Caki2 (cell line): ENCODE results near the gene GLI3. TPM values are rescaled to one million over a fixed set of nuclear protein-coding genes. Genes with fewer than 3 reads are reported as not detected.

Experiments
- DNase-seq: peaks from one replicate; pipeline ENCODE4 v3.0.0-alpha.2; 2015; ENCODE audit warnings: low read depth
- in situ Hi-C: cut with HindIII; loops from 2 replicates; pipeline ENCODE4 v1.10.0; 2016; ENCODE audit warnings: low sequenced_read_pairs, low pct_unique_long_range_greater_than_20kb, mixed read lengths
- total RNA-seq: library from RNA; depleted of rRNA; stranded (reverse); fragments of >200 nt; shearing (Covaris generic); gene quantifications from 2 replicates; pipeline ENCODE4 v1.2.3, GENCODE V29; 2014; ENCODE audit warnings: low replicate concordance; rRNA removed

The GLI3 gene
- total RNA-seq = 1.8 and 1.9 TPM in 2 replicates

- in situ Hi-C loops = no loop called here
- peak; percentile 94 for DNase-seq
Observed at GRCh38 chr7:42236976-42237810, at the start of gene GLI3. Gene GLI3, minus strand, starts transcription at chr7:42237209. Its CDS starts 13,956 bp downstream, at chr7:42223253.

- peak; percentile 5 for DNase-seq
Observed at GRCh38 chr7:42285383-42285824, 48.4 kb upstream of the GLI3 start.

GRCh38 chr7:42283553-42283952 is 46.5 kb upstream of the GLI3 start:
- no peak for DNase-seq
- in situ Hi-C loops = no loop called here

More at GRCh38 chr7:42285383-42285824, 48.4 kb upstream of the GLI3 start:
- in situ Hi-C loops = no loop called here

GRCh38 chr7:42278344-42278743 is 41.3 kb upstream of the GLI3 start:
- in situ Hi-C loops = no loop called here
- DNase-seq = no peak

GRCh38 chr7:42274053-42274452 is 37.0 kb upstream of the GLI3 start:
- in situ Hi-C loops = no loop called here
- DNase-seq = no peak

GRCh38 chr7:42272793-42273665 is 36.0 kb upstream of the GLI3 start:
- in situ Hi-C loops = no loop called here
- peak; percentile 8 for DNase-seq

GRCh38 chr7:42269161-42269560 is 32.2 kb upstream of the GLI3 start:
- DNase-seq = no peak
- in situ Hi-C loops = no loop called here

GRCh38 chr7:42264702-42265101 is 27.7 kb upstream of the GLI3 start:
- DNase-seq = no peak
- in situ Hi-C loops = no loop called here

- in situ Hi-C loops = no loop called here
- no peak for DNase-seq
Observed at GRCh38 chr7:42263971-42264370, 27.0 kb upstream of the GLI3 start.

- DNase-seq = no peak
- in situ Hi-C loops = no loop called here
Observed at GRCh38 chr7:42262964-42263363, 26.0 kb upstream of the GLI3 start.

- DNase-seq = no peak
- in situ Hi-C loops = no loop called here
Observed at GRCh38 chr7:42254217-42254616, 17.2 kb upstream of the GLI3 start.

GRCh38 chr7:42253316-42253715 is 16.3 kb upstream of the GLI3 start:
- DNase-seq = no peak
- in situ Hi-C loops = no loop called here

GRCh38 chr7:42250411-42250810 is 13.4 kb upstream of the GLI3 start:
- DNase-seq = no peak
- in situ Hi-C loops = no loop called here

- DNase-seq = no peak
- in situ Hi-C loops = no loop called here
Observed at GRCh38 chr7:42248579-42248978, 11.6 kb upstream of the GLI3 start.

- in situ Hi-C loops = no loop called here
- no peak for DNase-seq
Observed at GRCh38 chr7:42247301-42247700, 10.3 kb upstream of the GLI3 start.

- no peak for DNase-seq
- in situ Hi-C loops = no loop called here
Observed at GRCh38 chr7:42244828-42245227, 7.8 kb upstream of the GLI3 start.

GRCh38 chr7:42242381-42242780 is 5.4 kb upstream of the GLI3 start:
- no peak for DNase-seq
- in situ Hi-C loops = no loop called here

GRCh38 chr7:42241424-42241823 is 4.4 kb upstream of the GLI3 start:
- DNase-seq = no peak
- in situ Hi-C loops = no loop called here

GRCh38 chr7:42240416-42240815 is 3.4 kb upstream of the GLI3 start:
- DNase-seq = no peak
- in situ Hi-C loops = no loop called here
